Vagina (tissue), 2 donors: ENCODE measurements around the gene DEAF1.

Source experiments
- CTCF ChIP-seq, 3 experiments: fragments of 450-650 bp in 2 of 3; fragments of 200-600 bp in 1 of 3; sonication (generic) in 1 of 3; IDR thresholded peaks; one replicate each; pipeline ENCODE4 v1.5.1; 2017 to 2019; ENCODE audit warnings: antibody characterized with exemption in 3 of 3, mild to moderate bottlenecking in 2 of 3, moderate library complexity in 2 of 3
- POLR2A ChIP-seq, 2 donors: fragments of 450-650 bp; IDR thresholded peaks; one replicate each; pipeline ENCODE4 v1.6.1; 2017; ENCODE audit warnings: antibody characterized with exemption in 2 of 2, mild to moderate bottlenecking in 2 of 2, moderate library complexity in 2 of 2
- POLR2AphosphoS5 ChIP-seq, 2 donors: sonication (generic); formaldehyde crosslinking; IDR thresholded peaks; one replicate each; pipeline ENCODE4 v1.9.0; 2017; ENCODE audit warnings: antibody characterized with exemption in 2 of 2, mild to moderate bottlenecking in 2 of 2, low read depth in 1 of 2; ENCODE audit not compliant: insufficient read depth in 1 of 2

GRCh38 chr11:614623-615503 lies 80.2 kb downstream of the DEAF1 start:
- TF ChIP-seq CTCF (IDR thresholded peaks at IDR 0.05) (no peak), POLR2AphosphoS5 (IDR thresholded peaks at IDR 0.05; ENCODE audit: insufficient read depth in 1 of 2, low read depth in 1 of 2) (no peak), POLR2A (IDR thresholded peaks at IDR 0.05) (no peak)
